Endothelial cell of umbilical vein (primary cell): ENCODE data around the gene PPP1R12A.

Experiments used
- EZH2 ChIP-seq: IDR thresholded peaks from 2 replicates; pipeline ENCODE4 v1.6.1; 2012; ENCODE audit warnings: borderline replicate concordance, low read depth, mild to moderate bottlenecking, moderate library complexity, low read length, inconsistent platforms; ENCODE audit not compliant: severe bottlenecking
- POLR2A ChIP-seq: IDR thresholded peaks from 2 replicates; pipeline ENCODE4 v1.6.1; 2012; ENCODE audit warnings: low read depth, mild to moderate bottlenecking, control low read depth, low read length

DNA sequence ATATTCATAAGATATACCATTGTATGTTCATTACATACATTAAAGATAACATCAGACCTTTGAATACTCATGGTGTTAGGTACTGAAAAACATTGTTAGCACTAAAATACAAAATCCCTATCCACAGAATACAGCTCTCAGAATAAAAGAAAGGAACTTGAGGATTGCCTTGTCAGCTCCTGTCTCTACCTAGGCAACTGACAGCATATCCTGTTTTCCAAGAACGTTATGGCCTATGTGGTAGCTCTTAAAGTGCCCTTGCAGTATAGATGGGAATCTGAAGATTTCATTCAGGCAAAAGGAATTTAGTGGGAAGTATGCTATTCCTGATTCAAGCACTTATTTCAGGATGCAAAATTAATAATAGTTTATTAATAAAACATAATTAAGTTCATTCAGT, 1.8 kb upstream of the PPP1R12A start:
- no peak for TF ChIP-seq EZH2
- TF ChIP-seq POLR2A: no peak
